Endometrium (tissue), 2 donors: ENCODE measurements around the gene DOK5.

ENCODE experiments used
- FAIRE-seq: peaks from 2 replicates; lab custom pipeline; 2012; peaks lifted over from hg19 to GRCh38; lab: Jason Lieb, UNC
- donor health status: control.
- donor health status: control.

The DOK5 gene

DNA sequence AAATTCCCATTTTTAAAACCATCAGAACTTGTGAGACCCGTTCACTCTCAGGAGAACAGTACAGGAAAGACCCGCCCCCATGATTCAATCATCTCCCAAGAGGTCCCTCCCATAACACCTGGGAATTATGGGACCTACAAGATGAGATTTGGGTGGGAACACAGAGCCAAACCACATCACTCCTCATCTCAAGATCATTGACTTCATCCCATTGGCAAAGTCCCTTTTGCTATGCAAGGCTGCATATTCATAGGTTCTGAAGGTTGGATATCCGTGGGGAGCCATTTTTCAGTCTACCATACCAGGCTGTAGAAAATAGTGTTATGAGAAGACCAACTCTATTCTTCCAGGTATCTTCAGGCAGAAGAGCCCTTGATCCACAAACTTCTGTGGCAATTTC, 219.1 kb downstream of the DOK5 start:
- no peak for FAIRE-seq

GRCh38 chr20:54698373-54698772, 223.0 kb downstream of the DOK5 start:
- no peak for FAIRE-seq
